COLO668 (cell line): ENCODE results near the gene SELENBP1.
"Not testable (repeated sequence)": the region's sequence is repeated elsewhere in the genome, so short reads cannot be mapped to it uniquely, and the experiment has no call there.

Source experiments
- DNase-seq: peaks from one replicate; lab custom pipeline; 2025; ENCODE audit not compliant: unreplicated experiment; lab: John Stamatoyannopoulos, UW

SELENBP1 gene

GRCh38 chr1:151372058-151372934 lies at the start of gene SELENBP1:
Gene SELENBP1, minus strand, starts transcription at chr1:151372705. Its CDS starts 64 bp downstream, at chr1:151372641.
- DNase-seq, result peak; percentile 94

GRCh38 chr1:151419819-151420218 lies 47.3 kb upstream of the SELENBP1 start:
- no peak for DNase-seq

- no peak for DNase-seq
Observed at GRCh38 chr1:151418081-151418480, 45.6 kb upstream of the SELENBP1 start.

- DNase-seq, result no peak
Observed at GRCh38 chr1:151416231-151416630, 43.7 kb upstream of the SELENBP1 start.

- no peak for DNase-seq
Observed at GRCh38 chr1:151411884-151412283, 39.4 kb upstream of the SELENBP1 start.

- DNase-seq, result no peak
Observed at GRCh38 chr1:151408891-151409290, 36.4 kb upstream of the SELENBP1 start.

- no peak for DNase-seq
Observed at GRCh38 chr1:151407304-151407703, 34.8 kb upstream of the SELENBP1 start.

- DNase-seq, result no peak
Observed at GRCh38 chr1:151406176-151406575, 33.7 kb upstream of the SELENBP1 start.

GRCh38 chr1:151405187-151405951 lies 32.9 kb upstream of the SELENBP1 start:
- DNase-seq, result no peak

GRCh38 chr1:151403612-151404011 lies 31.1 kb upstream of the SELENBP1 start:
- no peak for DNase-seq

- DNase-seq, result no peak
Observed at GRCh38 chr1:151402764-151403163, 30.3 kb upstream of the SELENBP1 start.

- DNase-seq, result no peak
Observed at GRCh38 chr1:151401860-151402259, 29.4 kb upstream of the SELENBP1 start.

GRCh38 chr1:151401125-151401788 lies 28.8 kb upstream of the SELENBP1 start:
- DNase-seq, result no peak

GRCh38 chr1:151399324-151400171 lies 27.0 kb upstream of the SELENBP1 start, which contains the start of gene PSMB4:
Gene PSMB4, plus strand, starts transcription at chr1:151399573. Its CDS starts 15 bp downstream, at chr1:151399588.
- DNase-seq, result peak; percentile 85

GRCh38 chr1:151396265-151396664 lies 23.8 kb upstream of the SELENBP1 start:
- not testable (repeated sequence) for DNase-seq

GRCh38 chr1:151393583-151393982 lies 21.1 kb upstream of the SELENBP1 start:
- no peak for DNase-seq

GRCh38 chr1:151391079-151391563 lies 18.6 kb upstream of the SELENBP1 start:
- no peak for DNase-seq

- DNase-seq, result not testable (repeated sequence)
Observed at GRCh38 chr1:151390221-151391078, 17.9 kb upstream of the SELENBP1 start.

GRCh38 chr1:151386002-151386401 lies 13.5 kb upstream of the SELENBP1 start:
- DNase-seq, result no peak
